CMK (cell line): Measurements from ENCODE around the gene EVA1C.
"Not testable (repeated sequence)": the region's sequence is repeated elsewhere in the genome, so short reads cannot be mapped to it uniquely, and the experiment has no call there.

Experiments
- DNase-seq: peaks from one replicate; pipeline ENCODE4 v3.0.0-alpha.2; 2010; ENCODE audit warnings: low read depth

The EVA1C gene

DNA sequence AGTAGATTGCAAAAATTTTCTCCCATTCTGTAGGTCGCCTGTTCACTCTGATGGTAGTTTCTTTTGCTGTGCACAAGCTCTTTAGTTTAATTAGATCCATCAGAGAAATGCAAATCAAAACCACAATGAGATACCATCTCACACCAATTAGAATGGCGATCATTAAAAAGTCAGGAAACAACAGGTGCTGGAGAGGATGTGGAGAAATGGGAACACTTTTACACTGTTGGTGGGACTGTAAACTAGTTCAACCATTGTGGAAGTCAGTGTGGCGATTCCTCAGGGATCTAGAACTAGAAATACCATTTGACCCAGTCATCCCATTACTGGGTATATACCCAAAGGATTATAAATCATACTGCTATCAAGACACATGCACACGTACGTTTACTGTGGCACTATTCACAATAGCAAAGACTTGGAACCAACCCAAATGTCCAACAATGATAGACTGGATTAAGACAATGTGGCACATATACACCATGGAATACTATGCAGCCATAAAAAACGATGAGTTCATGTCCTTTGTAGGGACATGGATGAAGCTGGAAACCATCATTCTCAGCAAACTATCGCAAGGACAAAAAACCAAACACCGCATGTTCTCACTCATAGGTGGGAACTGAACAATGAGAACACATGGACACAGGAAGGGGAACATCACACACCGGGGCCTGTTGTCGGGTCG is 21.8 kb upstream of the EVA1C start:
- DNase-seq = not testable (repeated sequence)

DNA sequence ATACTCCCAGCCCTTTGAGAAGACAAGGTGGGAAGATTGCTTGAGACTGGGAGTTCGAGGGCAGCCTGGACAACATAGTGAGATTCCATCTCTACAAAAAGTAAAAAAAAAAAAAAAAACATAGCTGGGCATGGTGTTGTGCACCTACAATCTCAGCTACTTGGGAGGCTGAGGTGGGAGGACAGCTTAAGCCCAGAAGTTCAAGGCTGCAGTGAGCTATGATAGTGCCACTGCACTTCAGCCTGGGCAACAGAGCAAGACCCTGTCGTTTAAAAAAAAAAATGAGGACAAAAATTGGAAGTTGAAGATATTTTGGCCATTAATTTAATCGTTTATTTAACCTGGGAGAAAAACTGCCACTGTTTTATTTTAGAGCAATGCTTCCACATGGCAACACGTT is 20.8 kb upstream of the EVA1C start:
- no peak for DNase-seq

DNA sequence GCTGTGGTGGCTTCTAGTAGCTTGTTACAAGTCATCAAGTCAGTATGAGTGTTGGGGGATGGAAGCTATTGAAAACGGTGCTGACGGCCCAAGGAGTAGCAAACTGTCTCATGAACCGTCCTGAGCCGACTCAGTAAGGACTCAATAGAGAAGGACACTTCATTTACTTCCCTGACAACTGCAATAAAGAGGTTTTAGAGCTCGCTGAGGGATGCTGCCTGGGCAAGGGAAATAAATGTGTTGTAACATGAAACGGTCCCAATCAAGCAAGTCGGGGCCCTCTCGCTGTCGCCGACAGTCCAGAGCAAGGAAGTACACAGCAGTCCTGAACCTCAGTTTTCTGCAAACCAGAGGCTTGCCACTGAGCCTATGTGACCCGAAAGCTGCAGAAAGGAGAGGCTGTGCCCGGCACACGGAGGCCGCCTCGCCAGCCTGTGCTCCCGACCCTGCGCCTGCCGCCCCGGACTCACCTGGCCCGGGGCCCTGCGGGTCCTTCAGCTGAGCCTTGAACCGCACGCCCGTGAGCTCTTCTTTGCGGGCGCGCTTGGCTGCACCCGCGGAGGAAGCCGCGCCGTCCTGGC is 20.1 kb upstream of the EVA1C start:
- no peak for DNase-seq

DNA sequence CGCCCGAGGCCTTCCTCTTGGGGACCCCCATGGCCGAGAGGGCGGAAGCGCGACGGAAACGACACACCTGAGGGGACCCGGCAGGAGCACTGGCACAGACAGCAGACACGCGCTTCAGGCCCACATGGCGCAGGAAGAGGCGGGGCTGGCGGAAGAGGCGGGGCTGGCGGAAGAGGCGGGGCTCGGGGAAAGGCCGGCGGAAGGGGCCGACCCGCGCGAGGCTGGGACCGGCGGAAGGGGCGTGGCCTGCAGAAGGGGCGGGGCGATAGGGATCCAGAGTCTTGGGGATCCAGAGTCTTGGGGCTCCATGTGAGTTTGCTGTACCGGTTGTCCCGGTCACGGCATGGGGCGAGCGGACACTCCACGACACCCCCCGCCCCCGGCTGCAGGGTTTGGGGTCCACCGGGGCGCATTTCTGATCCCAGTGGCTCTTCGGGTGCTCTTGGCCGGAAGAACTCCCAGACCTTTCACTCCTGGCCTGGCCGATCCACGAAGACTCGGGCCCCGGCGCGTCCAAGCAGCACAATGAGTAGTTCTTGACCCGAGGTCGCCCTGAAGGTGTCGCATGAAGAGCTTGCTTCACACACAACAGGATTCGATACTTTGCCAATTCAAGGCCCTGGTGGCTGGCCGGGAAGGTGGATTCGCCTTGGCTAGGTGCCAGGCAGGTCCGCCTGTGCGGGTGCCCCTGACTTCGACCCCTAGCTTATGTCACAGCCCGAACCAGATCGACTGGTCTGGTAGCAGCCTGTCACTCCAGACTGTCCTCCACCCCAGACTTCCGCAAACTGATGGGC is 19.4 kb upstream of the EVA1C start, which contains the start of gene URB1:
TSS of gene URB1 (minus strand) at position 133 of the 797 bp plus-strand sequence. CDS start at position 31, 102 bp downstream.
- peak; percentile 86 for DNase-seq

DNA sequence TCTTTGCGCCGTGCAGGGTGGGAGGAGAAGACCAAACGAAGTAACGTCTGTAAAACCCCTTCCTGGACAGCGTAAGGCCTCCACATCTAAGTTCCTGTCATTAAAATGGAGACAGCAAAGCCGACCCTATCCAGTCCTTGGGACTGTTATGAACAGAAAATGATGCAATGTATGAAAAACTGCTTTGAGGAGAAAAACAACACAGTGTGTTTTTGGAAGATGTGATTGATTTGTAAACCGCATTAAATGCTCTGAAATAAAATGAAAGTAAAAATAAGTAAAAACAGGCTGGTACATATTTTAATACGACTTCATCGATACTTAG is 18.9 kb upstream of the EVA1C start:
- DNase-seq = no peak

DNA sequence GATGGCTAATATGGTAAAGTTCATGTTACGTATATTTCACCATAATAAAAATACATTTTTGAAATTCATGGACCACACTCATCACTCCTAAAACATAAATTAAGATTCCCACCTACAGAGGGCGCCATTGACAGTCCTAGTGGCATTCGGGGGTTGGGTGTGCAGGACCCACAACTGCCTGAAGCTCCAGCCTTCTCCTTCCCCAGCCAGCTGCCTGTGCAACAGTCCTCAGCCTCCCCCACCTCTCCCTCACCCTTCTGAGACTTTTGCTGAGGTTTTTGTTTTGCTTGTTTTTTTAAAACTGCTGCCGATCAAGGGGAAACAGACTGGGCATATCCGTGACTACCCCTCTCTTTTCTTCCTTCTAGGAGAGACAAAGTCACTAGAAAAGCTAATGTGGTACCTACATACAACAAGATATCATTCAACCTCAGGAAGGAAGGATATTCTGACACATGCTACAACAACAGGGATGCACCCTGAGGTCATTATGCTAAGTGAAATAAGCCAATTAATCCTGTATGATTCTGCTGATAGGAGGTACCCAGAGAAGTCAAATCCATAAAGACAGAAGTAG is 9.2 kb upstream of the EVA1C start:
- DNase-seq = peak; percentile 55

DNA sequence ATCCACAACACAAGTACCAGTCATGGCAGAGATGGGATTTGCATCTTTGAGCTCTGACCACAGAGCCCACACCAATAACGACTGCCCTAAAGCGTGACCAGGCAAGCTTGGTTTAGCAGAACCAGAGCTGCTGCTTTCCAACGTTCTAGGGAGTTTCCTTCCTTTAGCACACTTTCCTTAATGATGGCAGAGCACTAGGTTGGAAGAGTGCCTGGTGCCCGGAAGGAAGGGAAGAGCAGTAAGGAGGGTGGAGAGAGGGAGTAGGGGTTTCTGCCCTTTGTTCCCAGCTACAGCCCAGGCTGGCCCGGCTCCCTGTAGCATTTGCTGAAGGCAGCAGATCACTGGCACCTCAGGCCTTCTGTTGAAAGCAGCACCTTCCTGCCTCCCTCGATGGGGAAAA is 6.1 kb upstream of the EVA1C start:
- no peak for DNase-seq

- no peak for DNase-seq
Observed at GRCh38 chr21:32410291-32410690, 2.2 kb upstream of the EVA1C start.

DNA sequence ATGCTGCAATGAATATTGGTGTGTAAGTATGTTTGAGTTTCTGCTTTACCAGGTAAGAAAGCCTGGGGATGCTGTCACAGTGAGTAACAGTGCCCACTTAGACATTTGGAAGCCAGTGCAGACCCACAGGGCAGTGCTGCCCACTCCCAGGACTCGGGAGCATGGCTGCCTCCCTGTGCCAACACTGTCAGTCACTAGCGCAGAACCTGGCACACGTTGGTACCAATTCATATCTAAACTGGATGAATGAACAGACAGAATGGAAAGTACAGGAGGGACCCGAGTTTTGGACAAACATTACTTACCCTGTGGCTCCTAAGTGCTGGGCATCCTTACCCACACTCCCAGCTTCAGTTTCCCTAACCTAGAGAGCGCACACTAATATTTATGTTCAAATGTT is 1.6 kb upstream of the EVA1C start:
- DNase-seq = no peak

DNA sequence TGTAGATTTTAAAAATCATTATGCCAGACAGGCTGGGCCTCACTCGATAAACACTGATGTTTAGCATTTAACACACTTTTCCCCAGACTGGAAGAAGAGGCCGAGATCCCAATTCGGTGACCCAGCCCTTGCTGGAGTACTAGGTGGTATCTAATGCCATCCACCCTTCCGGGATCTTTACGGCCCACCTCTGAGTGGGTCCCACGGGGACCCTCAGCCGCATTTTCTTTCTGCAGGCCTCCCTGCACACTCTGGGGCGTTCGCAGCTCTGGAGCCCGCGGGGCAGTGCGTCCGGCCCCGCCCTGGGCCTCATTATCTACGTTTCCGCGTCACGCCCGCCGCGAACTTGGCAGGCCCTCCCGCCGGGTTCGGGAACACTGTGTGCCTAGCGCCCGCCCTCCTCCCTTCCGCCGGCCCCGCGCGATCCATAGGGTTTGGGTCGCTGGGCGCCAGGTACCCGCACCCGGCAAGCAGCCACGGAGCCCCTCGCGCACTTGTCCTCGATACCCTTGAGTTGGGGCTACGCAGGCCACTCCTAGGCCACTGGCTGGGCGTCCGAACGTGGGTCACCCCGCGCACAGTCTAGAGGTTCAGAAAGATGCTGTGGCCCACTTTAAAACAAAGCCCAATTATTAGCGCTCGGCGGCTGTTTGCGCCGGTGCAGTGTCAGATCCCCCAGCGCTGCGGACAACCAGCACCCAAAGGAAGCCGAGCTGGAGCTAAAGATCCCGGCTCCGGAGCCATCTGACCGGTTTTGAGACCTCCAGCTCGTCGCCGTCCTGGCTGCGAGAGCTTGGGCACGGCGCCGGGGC is 950 bp upstream of the EVA1C start:
- DNase-seq = no peak

- DNase-seq = no peak
Observed at GRCh38 chr21:32413015-32413504, 554 bp downstream of the EVA1C start.

- DNase-seq = no peak
Observed at GRCh38 chr21:32413697-32414578, 1.4 kb downstream of the EVA1C start.

- DNase-seq = no peak
Observed at GRCh38 chr21:32414579-32415358, 2.3 kb downstream of the EVA1C start.

- no peak for DNase-seq
Observed at GRCh38 chr21:32415451-32416398, 3.2 kb downstream of the EVA1C start.

DNA sequence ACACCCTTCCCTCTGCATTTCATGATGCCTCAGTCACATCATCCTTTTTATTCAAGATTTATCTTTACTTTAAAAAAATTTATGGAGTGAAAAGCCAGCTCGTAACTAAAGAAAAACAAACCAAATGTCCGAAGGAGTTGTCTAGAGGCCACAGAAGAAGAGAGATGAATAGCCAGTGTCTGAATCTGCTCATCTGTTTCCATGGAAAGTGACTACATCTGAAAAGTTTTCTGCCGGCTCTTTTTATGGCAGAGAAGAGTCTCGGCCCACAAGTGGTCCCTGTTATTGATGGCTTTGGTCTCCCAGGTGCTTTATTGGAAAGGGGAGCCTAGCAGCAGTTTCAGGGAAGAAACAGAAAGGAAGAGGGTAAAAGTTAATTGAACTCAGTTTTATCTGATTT is 5.6 kb downstream of the EVA1C start:
- no peak for DNase-seq

GRCh38 chr21:32422064-32422463 is 9.6 kb downstream of the EVA1C start:
- DNase-seq = no peak

GRCh38 chr21:32423320-32424190 is 11.0 kb downstream of the EVA1C start:
- DNase-seq = no peak

DNA sequence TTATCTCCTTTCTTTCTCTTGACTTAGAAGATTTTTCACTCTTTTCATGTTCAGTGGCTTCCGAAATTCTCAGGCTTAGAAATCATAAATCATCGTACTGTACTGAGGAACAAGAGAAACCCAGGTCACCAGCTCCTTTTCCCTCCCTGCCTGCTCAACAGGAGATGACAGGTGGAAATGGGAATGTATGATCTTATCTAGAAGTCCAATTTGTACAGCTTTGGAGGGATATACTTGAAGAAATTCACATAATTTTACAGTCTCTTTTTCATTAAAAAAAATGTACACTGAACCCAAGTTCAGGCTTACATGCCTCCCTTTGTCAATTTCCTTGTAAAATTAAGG is 11.7 kb downstream of the EVA1C start:
- DNase-seq = no peak
